K562 (cell line): ENCODE measurements around the gene KCNV2. TPM values are rescaled to one million over a fixed set of nuclear protein-coding genes. Genes with fewer than 3 reads are reported as not detected.

Experiments used
- BDP1 ChIP-seq: IDR thresholded peaks from 3 replicates; pipeline ENCODE4 v1.6.1; 2011; ENCODE audit not compliant: insufficient read length, insufficient read depth
- ETV6 ChIP-seq, 3 experiments: fragments of 150-350 bp in 1 of 3; sonication (generic) in 1 of 3; formaldehyde crosslinking in 1 of 3; IDR thresholded peaks; 2 replicates each; pipeline versions ENCODE4 v1.6.1 to v1.8.0; 2014 to 2022; ENCODE audit warnings: borderline replicate concordance in 2 of 3, low read depth in 2 of 3, antibody characterized with exemption in 1 of 3, low read length in 1 of 3, mild to moderate bottlenecking in 1 of 3, missing genetic modification reagents in 1 of 3
- REST ChIP-seq, 2 experiments: fragments of 450-650 bp; formaldehyde crosslinking in 1 of 2; IDR thresholded peaks; 2 replicates each; pipeline versions ENCODE4 v1.4.0 to v1.6.1; 2014 to 2020; ENCODE audit warnings: mild to moderate bottlenecking in 2 of 2, borderline replicate concordance in 1 of 2, low read depth in 1 of 2
- SIRT6 ChIP-seq: IDR thresholded peaks from one replicate; pipeline ENCODE4 v1.6.1; 2012; ENCODE audit warnings: low read depth, mild to moderate bottlenecking, control low read depth, inconsistent platforms, low read length, moderate library complexity
- polyA plus RNA-seq, 8 experiments: library from polyadenylated mRNA; depleted of rRNA in 4 of 8; stranded (reverse) in 5 of 8; unstranded in 3 of 8; fragments of >200 nt; fragmentation: Nextera tagmentation in 2 of 8; fragmentation: Illumina TruSeq in 1 of 8; extraction: Ambion mirVana in 2 of 8; extraction: Trizol in 1 of 8; gene quantifications; 2 replicates each; pipeline versions ENCODE4 v1.2.1 to v1.2.3, GENCODE V29; 2011 to 2014; ENCODE audit warnings: inconsistent platforms in 1 of 8, missing spikeins in 1 of 8
- total RNA-seq, 7 experiments: library from RNA; depleted of rRNA in 6 of 7; stranded (reverse); fragments of >200 nt in 6 of 7; fragmentation: Illumina TruSeq in 2 of 7; extraction: Trizol in 2 of 7; gene quantifications; 2 replicates each; pipeline versions ENCODE4 v1.2.1 to v1.2.3, GENCODE V29; 2011 to 2021; ENCODE audit warnings: low replicate concordance in 1 of 7

The KCNV2 gene
- total and polyA plus RNA-seq, 9 of the 15 experiments (the other 6 are each of a cell fraction or from before 2014, with no cell fraction given) = 0.03 TPM; not detected in 8

DNA sequence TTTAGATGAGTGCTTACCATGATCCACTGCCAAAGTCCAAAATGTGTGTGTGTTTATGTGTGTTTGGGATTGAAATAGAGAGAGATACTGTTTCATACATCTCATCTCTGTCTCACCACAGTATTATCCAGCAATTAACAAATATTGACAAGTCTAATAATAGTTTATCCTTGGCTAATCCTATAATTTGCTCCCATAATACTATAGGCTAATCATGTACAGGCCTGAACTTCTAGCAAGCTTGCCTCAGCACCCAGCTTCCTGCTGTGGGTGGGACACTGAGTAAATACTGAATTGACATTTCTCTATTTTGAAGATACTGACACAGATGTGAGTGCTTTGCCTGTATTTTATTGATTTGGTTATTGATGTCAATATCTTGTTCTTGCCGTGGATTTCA, 35.3 kb upstream of the KCNV2 start (continued):
- no peak for TF ChIP-seq REST (IDR thresholded peaks at IDR 0.05; ENCODE audit: borderline replicate concordance)
- no peak for TF ChIP-seq REST (CRISPR knock-in tag; IDR thresholded peaks at IDR 0.05; ENCODE audit: low read depth)
- TF ChIP-seq BDP1 = no peak
- TF ChIP-seq ETV6 (IDR thresholded peaks at IDR 0.05; ENCODE audit: borderline replicate concordance in 1 of 2, low read depth in 2 of 2, low read length in 1 of 2) = no peak
- TF ChIP-seq ETV6 (CRISPR knock-in tag; IDR thresholded peaks at IDR 0.05; ENCODE audit: borderline replicate concordance) = no peak
- no peak for TF ChIP-seq SIRT6
